ENCODE results near the gene FNIP2. TPM values are rescaled to one million over a fixed set of nuclear protein-coding genes. Genes with fewer than 3 reads are reported as not detected.

The FNIP2 gene
- total RNA-seq, 1 experiment from 2014 or later = 16.1 TPM

GRCh38 chr4:158728236-158728635, 40.6 kb upstream of the FNIP2 start:
- intact Hi-C loops (cut with micrococcal nuclease; ENCODE audit: unreplicated experiment) = no loop called here

GRCh38 chr4:158729716-158730559, 38.9 kb upstream of the FNIP2 start:
- ChIA-PET POLR2A (ENCODE audit: low non-redundant PET) (interaction anchor here (0.6 kb wide), 1 partner anchor 1040 kb away, joined by 3 read pairs; no protein-coding TSS in a partner anchor), CTCF (no interaction called here)
- DNase-seq (ENCODE audit: low spot score) = peak; percentile 82
- intact Hi-C loops (cut with micrococcal nuclease; ENCODE audit: unreplicated experiment) = loop anchor here (1.0 kb wide), 4 partner anchors 121 to 716 kb away; no protein-coding TSS in a partner anchor
- TF ChIP-seq CTCF (conservative IDR thresholded peaks at IDR 0.05; ENCODE audit: low read depth, low read length) = peak; percentile 90
- no peak for TF ChIP-seq EZH2 (IDR thresholded peaks at IDR 0.05; ENCODE audit: borderline replicate concordance, low read depth, low read length, poor library complexity, severe bottlenecking)
- no peak overlapping the region for H3K4me3 ChIP-seq (ENCODE audit: low read depth, low read length, poor library complexity, severe bottlenecking)
- no TSS peak for BruUV-seq (replicated peaks)
- H3K9me3 ChIP-seq (ENCODE audit: low read depth, low read length, poor library complexity, severe bottlenecking) = no peaks in the 10 kb centered on the region
- peaks cover 22% of the 10 kb centered on the region for H3K27me3 ChIP-seq (replicated peaks; ENCODE audit: insufficient read depth, low read depth, low read length, poor library complexity)
- H3K4me1 ChIP-seq (ENCODE audit: insufficient read depth, low read length, poor library complexity, severe bottlenecking) = no peaks in the 10 kb centered on the region
- no peaks in the 10 kb centered on the region for H3K36me3 ChIP-seq (ENCODE audit: insufficient read depth, low read length, poor library complexity, severe bottlenecking)
- H3K27ac ChIP-seq (ENCODE audit: low read depth, low read length, poor library complexity, severe bottlenecking) = no peak overlapping the region

More at GRCh38 chr4:158728236-158728635, 40.6 kb upstream of the FNIP2 start:
- no peaks in the 10 kb centered on the region for H3K4me1 ChIP-seq (ENCODE audit: insufficient read depth, low read length, poor library complexity, severe bottlenecking)
- ChIA-PET CTCF (no interaction called here), POLR2A (ENCODE audit: low non-redundant PET) (no interaction called here)
- BruUV-seq (replicated peaks) = no TSS peak
- no peak overlapping the region for H3K4me3 ChIP-seq (ENCODE audit: low read depth, low read length, poor library complexity, severe bottlenecking)
- no peak for TF ChIP-seq CTCF (conservative IDR thresholded peaks at IDR 0.05; ENCODE audit: low read depth, low read length)
- no peak for TF ChIP-seq EZH2 (IDR thresholded peaks at IDR 0.05; ENCODE audit: borderline replicate concordance, low read depth, low read length, poor library complexity, severe bottlenecking)
- DNase-seq (ENCODE audit: low spot score) = no peak
- no peak overlapping the region for H3K27ac ChIP-seq (ENCODE audit: low read depth, low read length, poor library complexity, severe bottlenecking)
- peaks cover 22% of the 10 kb centered on the region for H3K27me3 ChIP-seq (replicated peaks; ENCODE audit: insufficient read depth, low read depth, low read length, poor library complexity)
- no peaks in the 10 kb centered on the region for H3K36me3 ChIP-seq (ENCODE audit: insufficient read depth, low read length, poor library complexity, severe bottlenecking)
- no peaks in the 10 kb centered on the region for H3K9me3 ChIP-seq (ENCODE audit: low read depth, low read length, poor library complexity, severe bottlenecking)

GRCh38 chr4:158738866-158739265, 30.0 kb upstream of the FNIP2 start:
- Histone ChIP-seq H3K36me3 (ENCODE audit: insufficient read depth, low read length, poor library complexity, severe bottlenecking) (no peaks in the 10 kb centered on the region), H3K27me3 (replicated peaks; ENCODE audit: insufficient read depth, low read depth, low read length, poor library complexity) (no peaks in the 10 kb centered on the region), H3K4me3 (ENCODE audit: low read depth, low read length, poor library complexity, severe bottlenecking) (no peak overlapping the region), H3K27ac (ENCODE audit: low read depth, low read length, poor library complexity, severe bottlenecking) (no peak overlapping the region), H3K9me3 (ENCODE audit: low read depth, low read length, poor library complexity, severe bottlenecking) (no peaks in the 10 kb centered on the region), H3K4me1 (ENCODE audit: insufficient read depth, low read length, poor library complexity, severe bottlenecking) (no peaks in the 10 kb centered on the region)
- intact Hi-C loops (cut with micrococcal nuclease; ENCODE audit: unreplicated experiment) = no loop called here
- TF ChIP-seq EZH2 (IDR thresholded peaks at IDR 0.05; ENCODE audit: borderline replicate concordance, low read depth, low read length, poor library complexity, severe bottlenecking) (no peak), CTCF (conservative IDR thresholded peaks at IDR 0.05; ENCODE audit: low read depth, low read length) (no peak)
- POLR2A ChIA-PET (ENCODE audit: low non-redundant PET) = no interaction called here
- no TSS peak for BruUV-seq (replicated peaks)
- no peak for DNase-seq (ENCODE audit: low spot score)
- CTCF ChIA-PET = no interaction called here

Data from A673 (cell line).